Hepatocyte (in vitro differentiated cells): ENCODE results near the gene PLOD2. TPM values are rescaled to one million over a fixed set of nuclear protein-coding genes. Genes with fewer than 3 reads are reported as not detected.
A peak's percentile ranks its signal among the peaks of the same experiment; 100 is the strongest.

ENCODE experiments used
- DNase-seq: peaks from one replicate; pipeline ENCODE4 v3.0.0-alpha.2; 2016; ENCODE audit warnings: low spot score
- H2AFZ ChIP-seq: fragments of 200-600 bp; sonication (generic); 2 replicates; pipeline ENCODE4 v1.6.0; 2016; ENCODE audit warnings: antibody characterized with exemption, mild to moderate bottlenecking
- H3K27ac ChIP-seq: fragments of 200-600 bp; sonication (generic); 2 replicates; pipeline ENCODE4 v1.5.1; 2016; ENCODE audit warnings: mild to moderate bottlenecking
- H3K27me3 ChIP-seq: fragments of 200-600 bp; sonication (generic); 2 replicates; pipeline ENCODE4 v1.6.1; 2016
- H3K36me3 ChIP-seq: fragments of 200-600 bp; sonication (generic); replicated peaks from 2 replicates; pipeline ENCODE4 v1.5.1; 2016; ENCODE audit warnings: low read depth; ENCODE audit not compliant: insufficient read depth
- H3K4me1 ChIP-seq: fragments of 200-600 bp; sonication (generic); 2 replicates; pipeline ENCODE4 v1.5.1; 2016; ENCODE audit warnings: mild to moderate bottlenecking, moderate library complexity; ENCODE audit not compliant: insufficient read depth
- H3K4me2 ChIP-seq: fragments of 200-600 bp; sonication (generic); 2 replicates; pipeline ENCODE4 v1.6.0; 2016
- H3K4me3 ChIP-seq: fragments of 200-600 bp; sonication (generic); 2 replicates; pipeline ENCODE4 v1.5.1; 2016; ENCODE audit warnings: mild to moderate bottlenecking
- H3K79me2 ChIP-seq: fragments of 200-600 bp; sonication (generic); 2 replicates; pipeline ENCODE4 v1.6.0; 2017; ENCODE audit warnings: mild to moderate bottlenecking
- H3K9me2 ChIP-seq: fragments of 200-600 bp; sonication (generic); replicated peaks from 2 replicates; pipeline ENCODE4 v1.6.0; 2017; ENCODE audit warnings: mild to moderate bottlenecking; ENCODE audit not compliant: insufficient read depth
- H3K9me3 ChIP-seq: fragments of 200-600 bp; sonication (generic); 2 replicates; pipeline ENCODE4 v1.5.1; 2016; ENCODE audit warnings: low read depth, mild to moderate bottlenecking
- H4K20me1 ChIP-seq: fragments of 200-600 bp; sonication (generic); 2 replicates; pipeline ENCODE4 v1.6.0; 2016; ENCODE audit warnings: mild to moderate bottlenecking; ENCODE audit not compliant: insufficient read depth, poor library complexity, severe bottlenecking
- CTCF ChIP-seq: fragments of 200-600 bp; sonication (generic); IDR thresholded peaks from 2 replicates; pipeline ENCODE4 v1.5.1; 2016; ENCODE audit warnings: antibody characterized with exemption, mild to moderate bottlenecking; ENCODE audit not compliant: poor library complexity
- EZH2 ChIP-seq: fragments of 200-600 bp; sonication (generic); IDR thresholded peaks from 2 replicates; pipeline ENCODE4 v1.6.1; 2016; ENCODE audit warnings: antibody characterized with exemption, mild to moderate bottlenecking, borderline replicate concordance
- EZH2phosphoT487 ChIP-seq: fragments of 200-600 bp; sonication (generic); IDR thresholded peaks from one replicate; pipeline ENCODE4 v1.6.1; 2018; ENCODE audit warnings: antibody characterized with exemption, mild to moderate bottlenecking, low read depth, moderate library complexity; ENCODE audit not compliant: unreplicated experiment, severe bottlenecking
- WGBS: methylation state at CpG from one replicate; pipeline ENCODE4 v1.1.6; 2016; ENCODE audit warnings: low lambda C conversion rate; ENCODE audit errors: missing lambda C conversion rate; 5-methylcytosine and 5-hydroxymethylcytosine counted together
- polyA plus RNA-seq: library from polyadenylated mRNA; unstranded; fragments of >200 nt; fragmentation: Nextera tagmentation; extraction: Ambion mirVana; gene quantifications from 2 replicates; pipeline ENCODE4 v1.2.1, GENCODE V29; 2016
- total RNA-seq: library from RNA; depleted of rRNA; stranded (reverse); fragments of >200 nt; gene quantifications from 2 replicates; pipeline ENCODE4 v1.2.3, GENCODE V29; 2014

The PLOD2 gene
- total and polyA plus RNA-seq, 2 experiments from 2014 or later = 97.3 to 148 TPM

- Histone ChIP-seq H3K4me1 (peaks cover 19% of the 10 kb centered on the region), H3K4me2 (peak overlapping the region; percentile 80), H3K27ac (peak overlapping the region; percentile 5)
Measured at GRCh38 chr3:146154316-146154715, 6.7 kb downstream of the PLOD2 start.

GRCh38 chr3:146153429-146153828 is 7.6 kb downstream of the PLOD2 start:
- peak overlapping the region; percentile 57 for H3K27ac ChIP-seq
- WGBS = 86% methylated on average over 4 of the region's 4 CpGs
- H4K20me1 ChIP-seq = peaks cover 3% of the 10 kb centered on the region
- H3K9me2 ChIP-seq = no peaks in the 10 kb centered on the region
- no peaks in the 10 kb centered on the region for H3K27me3 ChIP-seq
- H2AFZ ChIP-seq = no peak overlapping the region
- no peaks in the 10 kb centered on the region for H3K36me3 ChIP-seq
- H3K4me3 ChIP-seq = no peak overlapping the region
- peaks cover 98% of the 10 kb centered on the region for H3K79me2 ChIP-seq
- DNase-seq = no peak
- peak overlapping the region; percentile 39 for H3K4me2 ChIP-seq
- no peaks in the 10 kb centered on the region for H3K9me3 ChIP-seq
- peaks cover 19% of the 10 kb centered on the region for H3K4me1 ChIP-seq
- TF ChIP-seq CTCF = no peak
- TF ChIP-seq EZH2 = no peak
- no peak for TF ChIP-seq EZH2phosphoT487

More at GRCh38 chr3:146154316-146154715, 6.7 kb downstream of the PLOD2 start:
- H3K9me3 ChIP-seq = no peaks in the 10 kb centered on the region
- no peak for TF ChIP-seq CTCF
- no peak for TF ChIP-seq EZH2phosphoT487
- TF ChIP-seq EZH2 = no peak
- H3K36me3 ChIP-seq = no peaks in the 10 kb centered on the region
- H3K4me3 ChIP-seq = no peak overlapping the region
- DNase-seq = no peak
- peaks cover 3% of the 10 kb centered on the region for H4K20me1 ChIP-seq
- WGBS = 65% methylated on average over 1 of the region's 1 CpG
- H3K9me2 ChIP-seq = no peaks in the 10 kb centered on the region
- no peaks in the 10 kb centered on the region for H3K27me3 ChIP-seq
- peaks cover 98% of the 10 kb centered on the region for H3K79me2 ChIP-seq
- H2AFZ ChIP-seq = no peak overlapping the region

GRCh38 chr3:146152834-146153233 is 8.2 kb downstream of the PLOD2 start:
- peaks cover 98% of the 10 kb centered on the region for H3K79me2 ChIP-seq
- DNase-seq = no peak
- H4K20me1 ChIP-seq = peaks cover 3% of the 10 kb centered on the region
- peak overlapping the region; percentile 57 for H3K27ac ChIP-seq
- H3K9me3 ChIP-seq = no peaks in the 10 kb centered on the region
- H3K4me2 ChIP-seq = peak overlapping the region; percentile 39
- H3K4me3 ChIP-seq = no peak overlapping the region
- peaks cover 19% of the 10 kb centered on the region for H3K4me1 ChIP-seq
- H3K9me2 ChIP-seq = no peaks in the 10 kb centered on the region
- TF ChIP-seq CTCF = no peak
- WGBS = 69% methylated on average over 6 of the region's 6 CpGs
- H3K36me3 ChIP-seq = no peaks in the 10 kb centered on the region
- H3K27me3 ChIP-seq = no peaks in the 10 kb centered on the region
- no peak overlapping the region for H2AFZ ChIP-seq

- DNase-seq = no peak
- Histone ChIP-seq H4K20me1 (peaks cover 3% of the 10 kb centered on the region), H3K27ac (no peak overlapping the region), H3K36me3 (no peaks in the 10 kb centered on the region), H3K27me3 (no peaks in the 10 kb centered on the region), H3K4me3 (no peak overlapping the region), H3K9me3 (no peaks in the 10 kb centered on the region), H3K4me2 (no peak overlapping the region), H2AFZ (no peak overlapping the region), H3K9me2 (no peaks in the 10 kb centered on the region), H3K4me1 (peaks cover 7% of the 10 kb centered on the region), H3K79me2 (peaks cover 98% of the 10 kb centered on the region)
- WGBS = 70% methylated on average over 1 of the region's 1 CpG
- TF ChIP-seq EZH2phosphoT487 (no peak), EZH2 (no peak), CTCF (peak; percentile 33)
Measured at GRCh38 chr3:146148468-146148931, 12.5 kb downstream of the PLOD2 start.
